Memory B cell (primary cell): ENCODE measurements around the gene TSPAN18.

Experiments
- ATAC-seq: fragments of 150-1000 bp; cut with Tn5 transposase; 2 replicates; pipeline ENCODE4 v1.10.0; 2021; ENCODE audit warnings: low read depth, mild to moderate bottlenecking, moderate library complexity
- DNase-seq, 2 donors: peaks; one replicate each; pipeline ENCODE4 v3.0.0; 2022; ENCODE audit warnings: low spot score in 2 of 2
- H3K27ac Mint-ChIP-seq: one replicate; pipeline ENCODE4 v1.8.0; 2022; ENCODE audit warnings: mild to moderate bottlenecking, moderate library complexity, mixed read lengths
- H3K27me3 Mint-ChIP-seq: one replicate; pipeline ENCODE4 v1.8.0; 2022; ENCODE audit warnings: mixed read lengths
- H3K36me3 Mint-ChIP-seq: one replicate; pipeline ENCODE4 v1.8.0; 2022; ENCODE audit warnings: mild to moderate bottlenecking, mixed read lengths
- H3K4me1 Mint-ChIP-seq: one replicate; pipeline ENCODE4 v1.8.0; 2022; ENCODE audit warnings: mixed read lengths
- H3K4me3 Mint-ChIP-seq: one replicate; pipeline ENCODE4 v1.8.0; 2022; ENCODE audit warnings: mild to moderate bottlenecking, moderate library complexity, mixed read lengths
- H3K9me3 Mint-ChIP-seq: one replicate; pipeline ENCODE4 v1.8.0; 2022; ENCODE audit warnings: mixed read lengths

The TSPAN18 gene

GRCh38 chr11:44766112-44766971 is 39.6 kb downstream of the TSPAN18 start:
- Mint-ChIP-seq H3K4me1 (no peaks in the 10 kb centered on the region), H3K9me3 (peaks cover 5% of the 10 kb centered on the region), H3K27ac (no peak overlapping the region), H3K27me3 (peaks cover 5% of the 10 kb centered on the region), H3K36me3 (peaks cover 2% of the 10 kb centered on the region), H3K4me3 (no peak overlapping the region)
- no peak for DNase-seq
- no peak for ATAC-seq

DNA sequence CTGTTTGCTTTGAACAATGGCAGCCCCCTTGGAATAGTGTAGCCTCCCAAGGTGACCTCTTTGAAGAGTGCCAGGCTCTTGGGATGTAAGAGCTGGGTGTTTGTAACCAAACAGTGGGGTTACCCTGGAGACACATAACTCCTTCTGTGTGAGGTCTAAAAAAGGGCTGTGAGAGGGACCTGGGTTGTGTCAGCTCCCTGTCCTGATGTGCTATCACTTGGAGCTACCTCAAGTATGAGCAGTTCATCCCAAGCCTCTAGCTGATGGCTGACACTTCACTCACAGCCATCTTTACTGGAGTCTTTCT is 40.2 kb downstream of the TSPAN18 start:
- no peak overlapping the region for H3K4me3 Mint-ChIP-seq
- peaks cover 5% of the 10 kb centered on the region for H3K27me3 Mint-ChIP-seq
- H3K9me3 Mint-ChIP-seq = peaks cover 5% of the 10 kb centered on the region
- peaks cover 2% of the 10 kb centered on the region for H3K36me3 Mint-ChIP-seq
- H3K4me1 Mint-ChIP-seq = no peaks in the 10 kb centered on the region
- ATAC-seq = no peak
- H3K27ac Mint-ChIP-seq = no peak overlapping the region
- DNase-seq = no peak

- DNase-seq (no peak), ATAC-seq (no peak)
- H3K9me3 Mint-ChIP-seq = peaks cover 5% of the 10 kb centered on the region
- peaks cover 2% of the 10 kb centered on the region for H3K36me3 Mint-ChIP-seq
- H3K27me3 Mint-ChIP-seq = peaks cover 3% of the 10 kb centered on the region
- no peak overlapping the region for H3K27ac Mint-ChIP-seq
- H3K4me3 Mint-ChIP-seq = no peak overlapping the region
- H3K4me1 Mint-ChIP-seq = no peaks in the 10 kb centered on the region
Observed at GRCh38 chr11:44767421-44767820, 40.7 kb downstream of the TSPAN18 start.

- H3K36me3 Mint-ChIP-seq = peaks cover 2% of the 10 kb centered on the region
- H3K9me3 Mint-ChIP-seq = peaks cover 5% of the 10 kb centered on the region
- no peak overlapping the region for H3K4me3 Mint-ChIP-seq
- H3K27ac Mint-ChIP-seq = peak overlapping the region; percentile 4
- H3K27me3 Mint-ChIP-seq = peaks cover 5% of the 10 kb centered on the region
- H3K4me1 Mint-ChIP-seq = peaks cover 4% of the 10 kb centered on the region
- no peak for DNase-seq
- no peak for ATAC-seq
Observed at GRCh38 chr11:44770401-44770800, 43.6 kb downstream of the TSPAN18 start.

- Mint-ChIP-seq H3K36me3 (peaks cover 2% of the 10 kb centered on the region), H3K27ac (peak overlapping the region; percentile 4), H3K4me3 (no peak overlapping the region), H3K4me1 (peaks cover 4% of the 10 kb centered on the region), H3K9me3 (peaks cover 5% of the 10 kb centered on the region), H3K27me3 (peaks cover 5% of the 10 kb centered on the region)
- ATAC-seq = no peak
- DNase-seq = no peak
Observed at GRCh38 chr11:44771252-44771734, 44.5 kb downstream of the TSPAN18 start.

DNA sequence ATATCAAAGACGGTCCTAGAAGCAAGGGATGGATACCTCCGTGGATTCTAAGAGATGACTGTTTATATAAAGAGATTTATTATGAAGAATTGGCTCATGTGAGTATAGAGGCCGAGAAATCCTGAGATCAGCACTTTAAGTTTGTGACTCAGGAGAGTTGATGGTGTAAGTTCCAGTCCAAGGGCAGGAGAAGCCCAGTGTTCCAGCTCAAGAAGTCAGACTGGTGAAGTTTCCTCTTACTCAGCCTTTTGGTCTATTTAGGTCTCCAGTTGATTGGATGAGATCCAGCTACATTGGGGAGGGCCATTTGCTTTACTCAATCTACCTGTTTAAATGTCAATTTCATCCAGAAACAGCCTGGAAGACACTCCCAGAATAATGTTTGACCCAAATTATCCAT is 45.1 kb downstream of the TSPAN18 start:
- H3K4me1 Mint-ChIP-seq = peaks cover 4% of the 10 kb centered on the region
- peaks cover 5% of the 10 kb centered on the region for H3K27me3 Mint-ChIP-seq
- DNase-seq (no peak), ATAC-seq (no peak)
- H3K4me3 Mint-ChIP-seq = no peak overlapping the region
- no peak overlapping the region for H3K27ac Mint-ChIP-seq
- H3K9me3 Mint-ChIP-seq = peaks cover 5% of the 10 kb centered on the region
- H3K36me3 Mint-ChIP-seq = peaks cover 2% of the 10 kb centered on the region

DNA sequence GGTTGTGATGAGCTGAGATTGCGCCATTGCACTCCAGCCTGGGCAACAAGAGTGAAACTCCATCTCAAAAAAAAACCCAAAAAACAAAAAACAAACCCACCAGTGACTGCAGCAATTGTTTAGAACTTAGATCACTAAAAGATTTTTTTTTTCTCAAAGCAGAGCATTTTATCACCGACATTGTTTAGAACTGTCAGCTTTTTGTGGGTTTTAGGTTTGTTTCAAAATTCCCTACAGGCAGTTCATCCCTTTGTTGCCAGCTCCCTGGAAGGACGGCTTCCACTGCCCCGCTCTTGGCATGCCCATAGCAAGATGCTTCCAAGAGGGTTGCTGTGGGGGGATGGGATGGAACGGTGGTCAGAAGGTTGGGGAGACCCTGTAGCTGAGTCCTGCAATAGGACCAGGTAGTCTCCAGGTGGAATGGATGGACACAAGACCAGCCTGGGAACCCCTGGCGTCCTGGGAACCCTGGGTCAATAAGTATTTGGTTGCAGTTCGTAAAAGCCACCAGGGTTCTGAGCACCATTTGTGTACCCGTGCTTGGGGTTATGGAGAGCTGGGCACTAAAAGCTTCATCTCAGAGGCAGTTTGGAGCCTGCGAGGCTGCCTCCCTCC is 46.7 kb downstream of the TSPAN18 start:
- Mint-ChIP-seq H3K4me1 (peaks cover 4% of the 10 kb centered on the region), H3K4me3 (no peak overlapping the region), H3K9me3 (peaks cover 2% of the 10 kb centered on the region), H3K27ac (no peak overlapping the region), H3K27me3 (peaks cover 5% of the 10 kb centered on the region), H3K36me3 (peaks cover 1% of the 10 kb centered on the region)
- no peak for DNase-seq
- no peak for ATAC-seq

- ATAC-seq (no peak), DNase-seq (no peak)
- Mint-ChIP-seq H3K4me3 (no peak overlapping the region), H3K36me3 (no peaks in the 10 kb centered on the region), H3K27ac (no peak overlapping the region), H3K4me1 (peaks cover 4% of the 10 kb centered on the region), H3K27me3 (peaks cover 5% of the 10 kb centered on the region), H3K9me3 (no peaks in the 10 kb centered on the region)
Observed at GRCh38 chr11:44774108-44774507, 47.3 kb downstream of the TSPAN18 start.

DNA sequence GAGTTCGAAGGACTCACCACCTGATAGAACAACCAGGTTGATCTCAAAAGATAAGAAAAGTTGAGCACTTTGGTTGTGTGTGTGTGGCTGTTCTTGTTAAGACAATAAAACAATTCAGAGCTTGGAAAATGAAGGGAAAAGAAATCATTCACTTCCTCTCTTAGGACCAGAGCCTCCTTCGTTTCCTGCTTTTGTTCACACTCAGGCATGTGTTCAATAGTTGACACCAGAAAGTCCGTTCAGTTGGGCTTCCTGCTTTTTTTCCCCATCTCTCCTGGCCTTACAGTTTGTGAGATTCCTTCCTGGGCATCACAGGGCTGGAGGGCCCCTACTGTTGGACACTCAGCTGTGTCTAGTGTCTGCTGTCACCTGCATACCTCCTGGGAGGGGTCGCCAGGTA is 48.0 kb downstream of the TSPAN18 start:
- peaks cover 5% of the 10 kb centered on the region for H3K27me3 Mint-ChIP-seq

DNA sequence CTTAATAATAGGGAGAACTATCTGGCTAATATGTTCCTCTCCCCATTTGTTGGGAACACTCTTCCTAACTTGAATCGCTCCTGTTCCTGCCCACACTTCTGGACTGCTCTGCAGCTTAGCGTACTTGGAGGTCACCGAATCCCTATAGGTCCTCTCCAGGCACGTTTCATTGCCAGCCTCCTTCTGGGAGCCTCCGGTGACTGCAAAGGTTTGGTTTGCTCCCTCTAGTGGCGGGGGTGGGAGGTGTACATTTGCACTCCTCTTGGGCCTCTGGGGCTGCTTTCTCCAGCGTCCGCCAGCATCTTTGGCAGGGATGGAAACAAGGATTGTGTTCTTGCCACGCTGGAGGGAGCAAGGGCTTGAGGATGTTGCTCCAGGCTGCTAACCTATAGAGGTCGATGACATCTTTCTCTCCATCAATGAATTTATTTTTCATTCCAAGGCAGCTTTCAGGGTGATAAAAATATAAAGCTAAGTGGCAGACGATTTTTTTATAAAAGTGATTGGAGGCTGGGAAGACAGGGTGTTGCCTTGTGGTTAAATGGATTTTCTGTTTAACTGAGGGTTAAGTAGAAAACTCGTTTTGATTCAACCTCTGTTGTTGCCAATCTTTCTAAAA is 48.7 kb downstream of the TSPAN18 start:
- Mint-ChIP-seq H3K4me1 (peaks cover 4% of the 10 kb centered on the region), H3K4me3 (no peak overlapping the region), H3K9me3 (no peaks in the 10 kb centered on the region), H3K27ac (no peak overlapping the region), H3K36me3 (no peaks in the 10 kb centered on the region), H3K27me3 (peaks cover 4% of the 10 kb centered on the region)
- DNase-seq (peak; percentile 52 to 60), ATAC-seq (peak; percentile 64)

More for the DNA sequence above, 48.0 kb downstream of the TSPAN18 start:
- H3K9me3 Mint-ChIP-seq = no peaks in the 10 kb centered on the region
- ATAC-seq (no peak), DNase-seq (no peak)
- H3K36me3 Mint-ChIP-seq = no peaks in the 10 kb centered on the region
- peaks cover 4% of the 10 kb centered on the region for H3K4me1 Mint-ChIP-seq
- no peak overlapping the region for H3K4me3 Mint-ChIP-seq
- no peak overlapping the region for H3K27ac Mint-ChIP-seq

GRCh38 chr11:44775985-44776446 is 49.3 kb downstream of the TSPAN18 start:
- H3K9me3 Mint-ChIP-seq = no peaks in the 10 kb centered on the region
- DNase-seq = no peak
- no peak for ATAC-seq
- peaks cover 2% of the 10 kb centered on the region for H3K27me3 Mint-ChIP-seq
- H3K27ac Mint-ChIP-seq = no peak overlapping the region
- no peaks in the 10 kb centered on the region for H3K36me3 Mint-ChIP-seq
- no peak overlapping the region for H3K4me3 Mint-ChIP-seq
- H3K4me1 Mint-ChIP-seq = peaks cover 4% of the 10 kb centered on the region

GRCh38 chr11:44776551-44777208 is 49.9 kb downstream of the TSPAN18 start:
- Mint-ChIP-seq H3K27me3 (peaks cover 2% of the 10 kb centered on the region), H3K36me3 (no peaks in the 10 kb centered on the region), H3K27ac (no peak overlapping the region), H3K4me1 (peaks cover 4% of the 10 kb centered on the region), H3K4me3 (no peak overlapping the region), H3K9me3 (no peaks in the 10 kb centered on the region)
- DNase-seq (no peak), ATAC-seq (no peak)

GRCh38 chr11:44777209-44778194 is 50.7 kb downstream of the TSPAN18 start:
- Mint-ChIP-seq H3K9me3 (no peaks in the 10 kb centered on the region), H3K36me3 (no peaks in the 10 kb centered on the region), H3K4me1 (peaks cover 4% of the 10 kb centered on the region), H3K27me3 (peaks cover 2% of the 10 kb centered on the region), H3K4me3 (no peak overlapping the region), H3K27ac (no peak overlapping the region)
- ATAC-seq (no peak), DNase-seq (no peak)
